IMR-90 (cell line): ENCODE results near the gene ADAMTS9. TPM values are rescaled to one million over a fixed set of nuclear protein-coding genes. Genes with fewer than 3 reads are reported as not detected.

Experiments
- ATAC-seq: fragments of 200-7000 bp; cut with Tn5 transposase; 2 replicates; pipeline ENCODE4 v1.9.1; 2020; ENCODE audit warnings: low read depth, mild to moderate bottlenecking, moderate library complexity
- BruUV-seq: library from RNA; stranded (reverse); fragments of 400-500 nt; replicated peaks from 2 replicates; lab custom pipeline; 2021; lab: Mats Ljungman, UMichigan
- CTCF ChIA-PET: fragments of 300-600 bp; formaldehyde crosslinking; extraction: SDS; loops from one replicate; lab custom pipeline; 2021; ENCODE audit warnings: antibody characterized with exemption; lab: Yijun Ruan, JAX
- POLR2A ChIA-PET: fragments of 300-600 bp; sonication (Branson Sonifier 250); formaldehyde crosslinking; loops from one replicate; lab custom pipeline; 2022; ENCODE audit warnings: antibody characterized with exemption; ENCODE audit not compliant: unreplicated experiment; lab: Charles Lee
- DNase-seq: peaks from one replicate; pipeline ENCODE4 v3.0.0; 2013
- H2AFZ ChIP-seq: replicated peaks from 2 replicates; pipeline ENCODE3; 2013; ENCODE audit warnings: low read length, mild to moderate bottlenecking; ENCODE audit not compliant: poor library complexity
- H2AK5ac ChIP-seq: 2 replicates; pipeline ENCODE4 v1.6.1; 2013; ENCODE audit warnings: low read depth, low read length, inconsistent platforms
- H2AK9ac ChIP-seq: replicated peaks from 2 replicates; pipeline ENCODE3; 2013; ENCODE audit warnings: mild to moderate bottlenecking, low read depth, low read length, moderate library complexity; ENCODE audit not compliant: poor library complexity
- H2BK120ac ChIP-seq: 2 replicates; pipeline ENCODE4 v1.6.1; 2013; ENCODE audit warnings: low read depth, low read length, inconsistent platforms
- H2BK15ac ChIP-seq: 3 replicates; pipeline ENCODE4 v1.6.1; 2013; ENCODE audit warnings: low read depth, low read length, inconsistent platforms
- H2BK20ac ChIP-seq: 2 replicates; pipeline ENCODE4 v1.6.1; 2013; ENCODE audit warnings: low read depth, mild to moderate bottlenecking, inconsistent platforms, low read length, moderate library complexity
- H2BK5ac ChIP-seq: 2 replicates; pipeline ENCODE4 v1.6.1; 2013; ENCODE audit warnings: mild to moderate bottlenecking, low read depth, low read length, inconsistent platforms; ENCODE audit not compliant: poor library complexity, severe bottlenecking
- H3K14ac ChIP-seq: replicated peaks from 2 replicates; pipeline ENCODE4 v1.6.1; 2013; ENCODE audit warnings: low read depth, low read length, inconsistent platforms
- H3K18ac ChIP-seq: 2 replicates; pipeline ENCODE4 v1.6.1; 2013; ENCODE audit warnings: low read depth, low read length, control low read depth
- H3K23ac ChIP-seq: 2 replicates; pipeline ENCODE4 v1.6.1; 2013; ENCODE audit warnings: low read depth, low read length, inconsistent platforms
- H3K27ac ChIP-seq: 2 replicates; pipeline ENCODE4 v1.5.1; 2013; ENCODE audit warnings: mild to moderate bottlenecking, control low read depth, low read length; ENCODE audit not compliant: insufficient read depth
- H3K27me3 ChIP-seq: 2 replicates; pipeline ENCODE4 v1.6.1; 2013; ENCODE audit warnings: low read length; ENCODE audit not compliant: control insufficient read depth, insufficient read depth
- H3K36me3 ChIP-seq: 2 replicates; pipeline ENCODE4 v1.6.1; 2013; ENCODE audit warnings: low read length, mixed read lengths; ENCODE audit not compliant: control insufficient read depth, insufficient read depth
- H3K4ac ChIP-seq: 2 replicates; pipeline ENCODE4 v1.6.1; 2013; ENCODE audit warnings: low read depth, low read length, inconsistent platforms
- H3K4me1 ChIP-seq: 2 replicates; pipeline ENCODE4 v1.6.1; 2013; ENCODE audit warnings: low read length, mixed read lengths; ENCODE audit not compliant: control insufficient read depth, insufficient read depth
- H3K4me2 ChIP-seq: 2 replicates; pipeline ENCODE4 v1.6.1; 2013; ENCODE audit warnings: low read depth, mild to moderate bottlenecking, control low read depth, low read length, moderate library complexity
- H3K4me3 ChIP-seq: 2 replicates; pipeline ENCODE4 v1.5.1; 2013; ENCODE audit warnings: low read depth, mild to moderate bottlenecking, control low read depth, low read length, moderate library complexity; ENCODE audit not compliant: insufficient read depth
- H3K56ac ChIP-seq: 2 replicates; pipeline ENCODE4 v1.6.1; 2013; ENCODE audit warnings: low read length, inconsistent platforms; ENCODE audit not compliant: insufficient read depth; ENCODE audit errors: extremely low read depth
- H3K79me1 ChIP-seq, 2 experiments: 2 replicates each; pipeline ENCODE4 v1.6.1; 2013; ENCODE audit warnings: low read length in 2 of 2, inconsistent platforms in 1 of 2, low read depth in 1 of 2
- H3K9ac ChIP-seq: 2 replicates; pipeline ENCODE4 v1.6.1; 2013; ENCODE audit warnings: low read depth, low read length, control low read depth
- H3K9me1 ChIP-seq: 2 replicates; pipeline ENCODE4 v1.6.1; 2013; ENCODE audit warnings: low read length, inconsistent platforms; ENCODE audit not compliant: insufficient read depth
- H3K9me3 ChIP-seq: 2 replicates; pipeline ENCODE4 v1.6.1; 2013; ENCODE audit warnings: low read length; ENCODE audit not compliant: control insufficient read depth, insufficient read depth
- H4K20me1 ChIP-seq: 2 replicates; pipeline ENCODE4 v1.6.1; 2013; ENCODE audit warnings: low read length, inconsistent platforms; ENCODE audit not compliant: insufficient read depth
- H4K5ac ChIP-seq: 2 replicates; pipeline ENCODE4 v1.6.1; 2013; ENCODE audit warnings: mild to moderate bottlenecking, low read depth, low read length, control low read depth
- H4K8ac ChIP-seq, 2 experiments: 2 replicates each; pipeline ENCODE4 v1.6.1; 2013; ENCODE audit warnings: low read depth in 2 of 2, low read length in 2 of 2, control low read depth in 1 of 2, inconsistent platforms in 1 of 2
- H4K91ac ChIP-seq: 2 replicates; pipeline ENCODE4 v1.6.1; 2013; ENCODE audit warnings: low read depth, low read length, inconsistent platforms; ENCODE audit not compliant: insufficient read depth
- BHLHE40 ChIP-seq: fragments of 150-350 bp; IDR thresholded peaks from 2 replicates; pipeline ENCODE4 v1.6.1; 2016; ENCODE audit warnings: mild to moderate bottlenecking, low read depth, low read length
- CEBPB ChIP-seq: IDR thresholded peaks from 2 replicates; pipeline ENCODE4 v1.6.1; 2012; ENCODE audit warnings: low read depth, low read length, improper control_type of control experiment
- MAZ ChIP-seq: IDR thresholded peaks from 2 replicates; pipeline ENCODE4 v1.6.1; 2012; ENCODE audit warnings: low read depth, mild to moderate bottlenecking, low read length, improper control_type of control experiment, moderate library complexity, borderline replicate concordance
- MXI1 ChIP-seq: IDR thresholded peaks from 2 replicates; pipeline ENCODE4 v1.6.1; 2012; ENCODE audit warnings: low read depth, mild to moderate bottlenecking, low read length, moderate library complexity, borderline replicate concordance
- POLR2A ChIP-seq: IDR thresholded peaks from 2 replicates; pipeline ENCODE4 v1.6.1; 2012; ENCODE audit warnings: mild to moderate bottlenecking, low read depth, low read length
- WGBS, 2 experiments: methylation state at CpG; one replicate each; pipeline versions ENCODE4 v1.1.5 to v1.1.7; 2013; ENCODE audit warnings: missing lambda C conversion rate in 2 of 2; ENCODE audit not compliant: insufficient read length in 1 of 2; ENCODE audit errors: extremely low coverage in 2 of 2; 5-methylcytosine and 5-hydroxymethylcytosine counted together
- dilution Hi-C: fragments of 300-500 bp; cut with HindIII; formaldehyde crosslinking; loops from one replicate; pipeline ENCODE4 v1.14.3; 2018; ENCODE audit warnings: low sequenced_read_pairs; ENCODE audit not compliant: unreplicated experiment
- in situ Hi-C: fragments of 300-500 bp; cut with MboI; formaldehyde crosslinking; loops from 3 replicates; pipeline ENCODE4 v1.14.3; 2019; ENCODE audit warnings: low sequenced_read_pairs, inconsistent platforms, mixed read lengths
- intact Hi-C: fragments of 100-400 bp; cut with micrococcal nuclease; formaldehyde crosslinking; loops from 2 replicates; pipeline ENCODE4 v1.10.0; 2022
- polyA plus RNA-seq, 3 experiments: library from polyadenylated mRNA; depleted of rRNA; stranded (reverse); fragments of >200 nt; gene quantifications; 2 replicates each; pipeline ENCODE4 v1.2.3, GENCODE V29; 2012; ENCODE audit warnings: low replicate concordance in 1 of 3
- total RNA-seq: library from RNA; depleted of rRNA; stranded (reverse); fragments of >200 nt; gene quantifications from 2 replicates; pipeline ENCODE4 v1.2.3, GENCODE V29; 2012
- TF ChIP-seq, protein P1 (sequence below): conservative IDR thresholded peaks from 2 replicates; pipeline ENCODE4 v1.5.1; 2012; ENCODE audit warnings: mild to moderate bottlenecking, low read depth, low read length, improper control_type of control experiment

Gene ADAMTS9
- total and polyA plus RNA-seq, 2 of the 4 experiments (the other 2 are of a cell fraction) = 0.55 to 1.1 TPM

- Histone ChIP-seq H2BK120ac (no peak overlapping the region), H3K79me1 (no peaks in the 10 kb centered on the region), H3K9ac (no peak overlapping the region), H3K18ac (no peak overlapping the region), H3K27me3 (no peaks in the 10 kb centered on the region), H3K9me1 (no peaks in the 10 kb centered on the region), H4K20me1 (no peaks in the 10 kb centered on the region), H2BK5ac (no peak overlapping the region), H2AK9ac (no peak overlapping the region), H3K4me3 (no peak overlapping the region), H2BK20ac (no peak overlapping the region), H3K56ac (no peak overlapping the region), H3K14ac (no peak overlapping the region), H3K4ac (no peak overlapping the region), H3K4me2 (no peak overlapping the region), H3K27ac (no peak overlapping the region), H4K91ac (no peak overlapping the region), H2BK15ac (no peak overlapping the region), H2AFZ (no peak overlapping the region), H4K5ac (no peak overlapping the region), H2AK5ac (no peak overlapping the region), H3K36me3 (peaks cover 5% of the 10 kb centered on the region; the same call in 1 of the 2 replicates), H3K4me1 (peaks cover 2% of the 10 kb centered on the region; the same call in 1 of the 2 replicates), H4K8ac (no peak overlapping the region), H3K23ac (no peak overlapping the region), H3K9me3 (no peaks in the 10 kb centered on the region)
- no TSS peak for BruUV-seq
- TF ChIP-seq MAZ (no peak), MXI1 (no peak), CEBPB (no peak), BHLHE40 (no peak), POLR2A (no peak)
- TF ChIP-seq, protein P1, sequence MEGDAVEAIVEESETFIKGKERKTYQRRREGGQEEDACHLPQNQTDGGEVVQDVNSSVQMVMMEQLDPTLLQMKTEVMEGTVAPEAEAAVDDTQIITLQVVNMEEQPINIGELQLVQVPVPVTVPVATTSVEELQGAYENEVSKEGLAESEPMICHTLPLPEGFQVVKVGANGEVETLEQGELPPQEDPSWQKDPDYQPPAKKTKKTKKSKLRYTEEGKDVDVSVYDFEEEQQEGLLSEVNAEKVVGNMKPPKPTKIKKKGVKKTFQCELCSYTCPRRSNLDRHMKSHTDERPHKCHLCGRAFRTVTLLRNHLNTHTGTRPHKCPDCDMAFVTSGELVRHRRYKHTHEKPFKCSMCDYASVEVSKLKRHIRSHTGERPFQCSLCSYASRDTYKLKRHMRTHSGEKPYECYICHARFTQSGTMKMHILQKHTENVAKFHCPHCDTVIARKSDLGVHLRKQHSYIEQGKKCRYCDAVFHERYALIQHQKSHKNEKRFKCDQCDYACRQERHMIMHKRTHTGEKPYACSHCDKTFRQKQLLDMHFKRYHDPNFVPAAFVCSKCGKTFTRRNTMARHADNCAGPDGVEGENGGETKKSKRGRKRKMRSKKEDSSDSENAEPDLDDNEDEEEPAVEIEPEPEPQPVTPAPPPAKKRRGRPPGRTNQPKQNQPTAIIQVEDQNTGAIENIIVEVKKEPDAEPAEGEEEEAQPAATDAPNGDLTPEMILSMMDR = no peak
- 83% methylated on average over 6 of the region's 18 CpGs; no CpG with 5 or more reads in 1 of the 2 experiments for WGBS, 2 experiments
- dilution Hi-C loops = no loop called here
- ChIA-PET POLR2A (no interaction called here), CTCF (no interaction called here)
- in situ Hi-C loops = no loop called here
- intact Hi-C loops = no loop called here
- no peak for DNase-seq
- no peak for ATAC-seq
Measured at GRCh38 chr3:64642327-64643151, 45.3 kb downstream of the ADAMTS9 start.
